Vagina (tissue), 2 donors: ENCODE data around the gene SPDYC. TPM values are rescaled to one million over a fixed set of nuclear protein-coding genes. Genes with fewer than 3 reads are reported as not detected.
"Not testable (repeated sequence)": the region's sequence is repeated elsewhere in the genome, so short reads cannot be mapped to it uniquely, and the experiment has no call there.

Experiments
- DNase-seq, 2 donors: peaks; one replicate each; pipeline ENCODE4 v3.0.0-alpha.2; 2017; ENCODE audit errors: extremely low spot score in 2 of 2
- H3K27ac ChIP-seq: fragments of 200-600 bp; sonication (generic); one replicate; pipeline ENCODE4 v1.5.1; 2019
- H3K27me3 ChIP-seq: fragments of 200-600 bp; sonication (generic); one replicate; pipeline ENCODE4 v1.5.1; 2019
- H3K36me3 ChIP-seq, 2 donors: fragments of 200-600 bp; sonication (generic); one replicate each; pipeline ENCODE4 v1.5.1; 2017 to 2019
- H3K4me1 ChIP-seq: fragments of 200-600 bp; sonication (generic); one replicate; pipeline ENCODE4 v1.5.1; 2019
- H3K4me3 ChIP-seq, 2 donors: fragments of 200-600 bp; sonication (generic); 1 replicate in 1 of 2; 2 replicates in 1 of 2; pipeline ENCODE4 v1.5.1; 2016 to 2019
- H3K9me3 ChIP-seq: fragments of 200-600 bp; sonication (generic); one replicate; pipeline ENCODE4 v1.5.1; 2019
- CTCF ChIP-seq, 3 experiments: fragments of 450-650 bp in 2 of 3; fragments of 200-600 bp in 1 of 3; sonication (generic) in 1 of 3; IDR thresholded peaks; one replicate each; pipeline ENCODE4 v1.5.1; 2017 to 2019; ENCODE audit warnings: antibody characterized with exemption in 3 of 3, mild to moderate bottlenecking in 2 of 3, moderate library complexity in 2 of 3
- POLR2A ChIP-seq, 2 donors: fragments of 450-650 bp; IDR thresholded peaks; one replicate each; pipeline ENCODE4 v1.6.1; 2017; ENCODE audit warnings: antibody characterized with exemption in 2 of 2, mild to moderate bottlenecking in 2 of 2, moderate library complexity in 2 of 2
- POLR2AphosphoS5 ChIP-seq, 2 donors: sonication (generic); formaldehyde crosslinking; IDR thresholded peaks; one replicate each; pipeline ENCODE4 v1.9.0; 2017; ENCODE audit warnings: antibody characterized with exemption in 2 of 2, mild to moderate bottlenecking in 2 of 2, low read depth in 1 of 2; ENCODE audit not compliant: insufficient read depth in 1 of 2
- intact Hi-C: fragments of 100-400 bp; cut with DNase I; formaldehyde crosslinking; loops from one replicate; pipeline ENCODE4 v1.15.1; 2023
- total RNA-seq: library from RNA; depleted of rRNA; stranded (reverse); fragments of >200 nt; gene quantifications from one replicate; pipeline ENCODE4 v1.2.3, GENCODE V29; 2016

Gene SPDYC
- total RNA-seq, 1 donor from 2014 or later: not detected

- H3K9me3 ChIP-seq: no peaks in the 10 kb centered on the region
- H3K4me1 ChIP-seq: no peaks in the 10 kb centered on the region
- no peak for DNase-seq
- intact Hi-C loops: no loop called here
- H3K36me3 ChIP-seq: no peaks in the 10 kb centered on the region
- H3K27me3 ChIP-seq: no peaks in the 10 kb centered on the region
- H3K4me3 ChIP-seq: no peak overlapping the region
- TF ChIP-seq CTCF (IDR thresholded peaks at IDR 0.05) (no peak), POLR2AphosphoS5 (IDR thresholded peaks at IDR 0.05; ENCODE audit: insufficient read depth in 1 of 2, low read depth in 1 of 2) (no peak), POLR2A (IDR thresholded peaks at IDR 0.05) (no peak)
- H3K27ac ChIP-seq: no peak overlapping the region
Measured at GRCh38 chr11:65172600-65172999, 2.6 kb downstream of the SPDYC start.

GRCh38 chr11:65174571-65175010 lies 4.6 kb downstream of the SPDYC start:
- H3K27ac ChIP-seq, intact Hi-C loops, DNase-seq, H3K36me3 ChIP-seq, H3K4me3 ChIP-seq, H3K4me1 ChIP-seq, H3K27me3 ChIP-seq, H3K9me3 ChIP-seq: not testable (repeated sequence)

GRCh38 chr11:65180877-65181568 lies 11.0 kb downstream of the SPDYC start:
- Histone ChIP-seq H3K27ac (peak overlapping the region; percentile 89), H3K36me3 (peaks cover 0 to 19% of the 10 kb centered on the region in 2 donors), H3K4me3 (peak overlapping the region; percentile 94 to 97), H3K9me3 (no peaks in the 10 kb centered on the region), H3K27me3 (no peaks in the 10 kb centered on the region), H3K4me1 (peaks cover 43% of the 10 kb centered on the region)
- DNase-seq: no peak
- intact Hi-C loops: loop anchor here (2.0 kb wide), 1 partner anchor 46 kb away; the partner anchor contains the start of gene SYVN1
- peak in 2 of 3 experiments; percentile 35 to 37 for TF ChIP-seq CTCF (IDR thresholded peaks at IDR 0.05)
- no peak for TF ChIP-seq POLR2A (IDR thresholded peaks at IDR 0.05)
- TF ChIP-seq POLR2AphosphoS5 (IDR thresholded peaks at IDR 0.05; ENCODE audit: insufficient read depth in 1 of 2, low read depth in 1 of 2): no peak

- H3K27ac ChIP-seq: peak within 1 kb of the TSS; percentile 89
- H3K36me3 ChIP-seq: peaks cover 0 to 26% of the 10 kb centered on the region in 2 donors
- TF ChIP-seq POLR2AphosphoS5 (IDR thresholded peaks at IDR 0.05; ENCODE audit: insufficient read depth in 1 of 2, low read depth in 1 of 2): peak in 1 of 2 donors; percentile 17
- TF ChIP-seq CTCF (IDR thresholded peaks at IDR 0.05): no peak
- H3K4me1 ChIP-seq: peaks cover 43% of the 10 kb centered on the region
- DNase-seq: no peak
- H3K9me3 ChIP-seq: no peaks in the 10 kb centered on the region
- intact Hi-C loops: loop anchor here (2.0 kb wide), 1 partner anchor 47 kb away; the partner anchor contains the start of gene SYVN1
- no peaks in the 10 kb centered on the region for H3K27me3 ChIP-seq
- H3K4me3 ChIP-seq: peak within 1 kb of the TSS; percentile 94 to 97
Measured at GRCh38 chr11:65181569-65182257, 11.7 kb downstream of the SPDYC start, which contains the start of gene CAPN1. Gene CAPN1 (plus strand): TSS chr11:65181928. CDS start chr11:65182702, 774 bp downstream.

GRCh38 chr11:65182258-65183170 lies 12.5 kb downstream of the SPDYC start:
- TF ChIP-seq POLR2AphosphoS5 (IDR thresholded peaks at IDR 0.05; ENCODE audit: insufficient read depth in 1 of 2, low read depth in 1 of 2) (peak in 1 of 2 donors; percentile 20), POLR2A (IDR thresholded peaks at IDR 0.05) (no peak)
- Histone ChIP-seq H3K4me3 (peak overlapping the region; percentile 94 to 97), H3K4me1 (peaks cover 43% of the 10 kb centered on the region), H3K36me3 (peaks cover 0 to 34% of the 10 kb centered on the region in 2 donors), H3K27me3 (no peaks in the 10 kb centered on the region), H3K27ac (peak overlapping the region; percentile 89), H3K9me3 (no peaks in the 10 kb centered on the region)
- intact Hi-C loops: no loop called here
- no peak for DNase-seq
